GM18867 (cell line): Measurements from ENCODE around the gene L2HGDH.
"Not testable (repeated sequence)": the region's sequence is repeated elsewhere in the genome, so short reads cannot be mapped to it uniquely, and the experiment has no call there.

ENCODE experiments used
- ATAC-seq: cut with Tn5 transposase; IDR thresholded peaks from one replicate; pipeline ENCODE4 v1.9.1; 2021; ENCODE audit warnings: mild to moderate bottlenecking, moderate library complexity; ENCODE audit not compliant: unreplicated experiment

The L2HGDH gene

GRCh38 chr14:50340045-50340444 lies 28.0 kb upstream of the L2HGDH start:
- no peak for ATAC-seq

- ATAC-seq, result no peak
Measured at GRCh38 chr14:50339178-50339804, 27.3 kb upstream of the L2HGDH start.

GRCh38 chr14:50338587-50338986 lies 26.6 kb upstream of the L2HGDH start:
- ATAC-seq, result no peak

GRCh38 chr14:50335989-50336824 lies 24.2 kb upstream of the L2HGDH start:
- no peak for ATAC-seq

GRCh38 chr14:50335389-50335788 lies 23.4 kb upstream of the L2HGDH start:
- no peak for ATAC-seq

- no peak for ATAC-seq
Measured at GRCh38 chr14:50334211-50334610, 22.2 kb upstream of the L2HGDH start.

GRCh38 chr14:50333014-50333509 lies 21.0 kb upstream of the L2HGDH start:
- no peak for ATAC-seq

GRCh38 chr14:50331596-50331995 lies 19.6 kb upstream of the L2HGDH start:
- no peak for ATAC-seq

GRCh38 chr14:50321009-50321660 lies 9.1 kb upstream of the L2HGDH start:
- peak; percentile 84 for ATAC-seq

- ATAC-seq, result peak; percentile 53
Measured at GRCh38 chr14:50320283-50320682, 8.3 kb upstream of the L2HGDH start.

- no peak for ATAC-seq
Measured at GRCh38 chr14:50319721-50320120, 7.7 kb upstream of the L2HGDH start.

- ATAC-seq, result no peak
Measured at GRCh38 chr14:50319293-50319692, 7.3 kb upstream of the L2HGDH start.

GRCh38 chr14:50318031-50318626 lies 6.1 kb upstream of the L2HGDH start:
- ATAC-seq, result no peak

GRCh38 chr14:50314098-50314497 lies 2.1 kb upstream of the L2HGDH start:
- ATAC-seq, result not testable (repeated sequence)

- peak; percentile 26 for ATAC-seq
Measured at GRCh38 chr14:50312734-50313054, 665 bp upstream of the L2HGDH start.

GRCh38 chr14:50311337-50311971 lies 575 bp downstream of the L2HGDH start:
- ATAC-seq, result no peak

GRCh38 chr14:50310445-50310844 lies 1.6 kb downstream of the L2HGDH start:
- no peak for ATAC-seq

- no peak for ATAC-seq
Measured at GRCh38 chr14:50308363-50308915, 3.6 kb downstream of the L2HGDH start.

GRCh38 chr14:50303744-50304471 lies 8.1 kb downstream of the L2HGDH start:
- no peak for ATAC-seq

- no peak for ATAC-seq
Measured at GRCh38 chr14:50301914-50302313, 10.1 kb downstream of the L2HGDH start.
